Erythroblast (primary cell): ENCODE results near the gene EPHB3.

Experiments
- GATA1 ChIP-seq: IDR thresholded peaks from 2 replicates; pipeline ENCODE4 v1.6.1; 2011; ENCODE audit warnings: low read depth, mild to moderate bottlenecking, control low read depth, low read length, moderate library complexity
- POLR2A ChIP-seq: IDR thresholded peaks from 2 replicates; pipeline ENCODE4 v1.6.1; 2011; ENCODE audit warnings: mild to moderate bottlenecking, low read length

DNA sequence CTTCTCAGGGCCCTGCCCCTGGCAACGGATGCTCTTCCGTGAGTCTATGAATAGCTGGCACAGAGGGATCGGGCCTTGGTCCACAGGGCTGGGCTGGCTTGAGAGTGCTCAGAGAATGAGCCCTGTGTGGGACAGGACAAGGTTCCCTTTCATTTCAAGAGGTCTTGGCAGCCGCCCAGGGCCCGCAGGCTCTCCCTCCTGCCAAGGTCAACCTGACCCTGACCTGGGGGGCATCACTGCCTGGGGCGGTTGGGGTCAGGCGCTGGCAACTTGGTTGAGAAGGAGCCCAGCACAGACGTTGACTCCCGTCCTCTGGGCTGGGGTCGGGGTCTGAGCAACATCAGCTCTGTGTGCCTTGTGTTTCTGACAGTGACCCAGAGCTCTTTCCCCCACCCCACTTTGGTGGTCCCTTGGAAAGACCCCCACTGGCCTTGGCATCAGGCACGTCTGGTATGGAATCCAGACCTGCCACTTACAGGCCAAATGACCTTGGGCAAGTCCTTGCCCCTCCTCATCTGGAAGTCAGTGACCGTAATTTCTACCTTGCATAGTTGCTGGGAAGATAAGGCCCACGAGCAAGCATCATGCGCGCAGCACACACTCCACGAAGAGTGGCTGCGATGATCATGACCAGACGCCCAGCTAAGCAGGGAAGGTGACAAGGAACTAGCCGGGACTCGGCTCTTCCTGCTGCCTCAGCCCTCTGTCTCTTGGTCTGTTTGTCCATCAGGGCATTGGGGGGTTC, 36.4 kb downstream of the EPHB3 start:
- TF ChIP-seq POLR2A (no peak), GATA1 (no peak)
